ENCODE results near the gene KLC3. TPM values are rescaled to one million over a fixed set of nuclear protein-coding genes. Genes with fewer than 3 reads are reported as not detected.

The KLC3 gene
- total and polyA plus RNA-seq, 2 of the 8 experiments (the other 6 are each of a cell fraction or from before 2014, with no cell fraction given), result 1.3 to 2.8 TPM

DNA sequence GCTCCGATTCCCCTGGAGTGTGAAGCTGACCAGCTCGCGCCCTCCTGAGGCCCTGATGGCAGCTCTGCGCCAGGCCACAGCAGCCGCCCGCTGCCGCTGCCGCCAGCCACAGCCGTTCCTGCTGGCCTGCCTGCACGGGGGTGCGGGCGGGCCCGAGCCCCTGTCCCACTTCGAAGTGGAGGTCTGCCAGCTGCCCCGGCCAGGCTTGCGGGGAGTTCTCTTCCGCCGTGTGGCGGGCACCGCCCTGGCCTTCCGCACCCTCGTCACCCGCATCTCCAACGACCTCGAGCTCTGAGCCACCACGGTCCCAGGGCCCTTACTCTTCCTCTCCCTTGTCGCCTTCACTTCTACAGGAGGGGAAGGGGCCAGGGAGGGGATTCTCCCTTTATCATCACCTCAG is 38.1 kb upstream of the KLC3 start:
- Histone ChIP-seq H3K79me2 (ENCODE audit: control insufficient read depth in 1 of 2, insufficient read depth in 2 of 2, low read length in 2 of 2) (no peaks in the 10 kb centered on the region), H3K18ac (ENCODE audit: extremely low read depth, low read length) (no peak overlapping the region), H3K14ac (ENCODE audit: insufficient read length) (no peak overlapping the region), H3K79me1 (ENCODE audit: low read depth, low read length) (no peaks in the 10 kb centered on the region), H3K9me3 (ENCODE audit: insufficient read depth in 2 of 2, low read depth in 1 of 2, low read length in 1 of 2) (no peaks in the 10 kb centered on the region), H3K27ac (ENCODE audit: low read depth, low read length) (no peak overlapping the region), H3K9ac (replicated peaks in 1 of 4; ENCODE audit: extremely low read depth in 1 of 4, low read depth in 3 of 4, low read length in 3 of 4) (no peak overlapping the region), H2BK20ac (ENCODE audit: low read length) (no peak overlapping the region), H4K5ac (ENCODE audit: insufficient read length, low read depth, low read length) (no peak overlapping the region), H3K4me2 (ENCODE audit: insufficient read depth in 1 of 2, low read depth in 2 of 2, low read length in 2 of 2) (no peak overlapping the region), H3K27me3 (replicated peaks in 1 of 4; ENCODE audit: control insufficient read depth in 3 of 4, extremely low read depth in 1 of 4, insufficient read depth in 3 of 4, low read length in 3 of 4) (peaks cover 0 to 13% (median 10%) of the 10 kb centered on the region in 4 experiments; a peak in 3 of 7 replicates), H3K23ac (ENCODE audit: insufficient read length) (no peak overlapping the region), H2BK5ac (ENCODE audit: low read depth, low read length) (no peak overlapping the region), H2BK15ac (ENCODE audit: low read length) (no peak overlapping the region), H3K56ac (replicated peaks; ENCODE audit: insufficient read length, low read depth, low read length) (no peak overlapping the region), H3K4me3 (ENCODE audit: extremely low read depth in 1 of 4, insufficient read depth in 2 of 4, low read depth in 3 of 4, low read length in 4 of 4) (no peak overlapping the region), H3K36me3 (ENCODE audit: control insufficient read depth in 2 of 4, insufficient read depth in 4 of 4, low read length in 3 of 4) (no peaks in the 10 kb centered on the region; a peak in 4 of 8 replicates), H4K8ac (ENCODE audit: extremely low read depth, insufficient read depth, low read length) (no peak overlapping the region; the same call in 1 of the 2 replicates), H2AK5ac (ENCODE audit: low read depth, low read length) (no peak overlapping the region), H3K23me2 (ENCODE audit: low read depth, low read length) (no peaks in the 10 kb centered on the region; the same call in 1 of the 2 replicates), H4K20me1 (replicated peaks in 1 of 2; ENCODE audit: control insufficient read depth in 1 of 2, insufficient read depth in 2 of 2, low read length in 2 of 2) (no peaks in the 10 kb centered on the region), H2AFZ (ENCODE audit: low read length) (no peak overlapping the region), H4K91ac (replicated peaks; ENCODE audit: insufficient read length, low read length) (no peak overlapping the region), H2BK120ac (replicated peaks; ENCODE audit: low read depth, low read length) (no peak overlapping the region), H3K4me1 (replicated peaks in 1 of 4; ENCODE audit: control insufficient read depth in 3 of 4, insufficient read depth in 4 of 4, low read length in 3 of 4) (no peaks in the 10 kb centered on the region; a peak in 1 of 7 replicates), H3K4ac (replicated peaks; ENCODE audit: insufficient read length, low read depth, low read length) (no peak overlapping the region), H2BK12ac (ENCODE audit: low read depth, low read length) (no peak overlapping the region)
- WGBS, 2 experiments (ENCODE audit: extremely low coverage in 1 of 2, insufficient coverage in 1 of 2, insufficient read length in 1 of 2, insufficient replicate concordance in 2 of 2, low coverage in 1 of 2, low lambda C conversion rate in 2 of 2, missing lambda C conversion rate in 1 of 2), result 92% methylated on average over 27 of the region's 27 CpGs; no CpG with 5 or more reads in 1 of the 2 experiments
- no peak for FAIRE-seq
- POLR2A ChIA-PET (ENCODE audit: partially characterized antibody), result interaction anchor here (1.1 kb wide), 1 partner anchor 166 kb away, joined by 3 read pairs; no protein-coding TSS in a partner anchor
- CTCF ChIA-PET (ENCODE audit: partially characterized antibody), result interaction anchor here (1.1 to 1.3 kb wide), 2 partner anchors 9 to 17 kb away, joined by 3 to 5 read pairs; no protein-coding TSS in a partner anchor
- no peak for DNase-seq (ENCODE audit: low read depth in 1 of 2, low spot score in 2 of 2)
- TF ChIP-seq TCF12 (IDR thresholded peaks at IDR 0.05; ENCODE audit: low read depth, low read length) (no peak), E2F6 (IDR thresholded peaks at IDR 0.05) (no peak), KDM4A (IDR thresholded peaks at IDR 0.05; ENCODE audit: low read depth, low read length, severe bottlenecking) (no peak), SIX5 (IDR thresholded peaks at IDR 0.05; ENCODE audit: low read depth, low read length) (no peak), RFX5 (IDR thresholded peaks at IDR 0.05; ENCODE audit: borderline replicate concordance, low read depth, low read length) (no peak), BACH1 (IDR thresholded peaks at IDR 0.05; ENCODE audit: low read length) (no peak), SP2 (IDR thresholded peaks at IDR 0.05; ENCODE audit: low read length) (no peak), SUZ12 (IDR thresholded peaks at IDR 0.05; ENCODE audit: low read length) (no peak), POLR2AphosphoS5 (IDR thresholded peaks at IDR 0.05; ENCODE audit: low read depth, low read length) (no peak), EP300 (IDR thresholded peaks at IDR 0.05; ENCODE audit: borderline replicate concordance in 1 of 2, low read depth in 2 of 2, low read length in 2 of 2) (no peak), SP4 (IDR thresholded peaks at IDR 0.05; ENCODE audit: low read length) (no peak), POLR2A (IDR thresholded peaks at IDR 0.05; ENCODE audit: control extremely low read depth in 1 of 2, low read depth in 2 of 2, low read length in 2 of 2) (no peak), CREB1 (IDR thresholded peaks at IDR 0.05) (no peak), PHF8 (conservative IDR thresholded peaks at IDR 0.05; ENCODE audit: low read depth, low read length) (no peak), MAX (IDR thresholded peaks at IDR 0.05) (no peak)

Data from H1 (cell line).